Measurements from ENCODE around the gene CST8.
"Not testable (repeated sequence)": the region's sequence is repeated elsewhere in the genome, so short reads cannot be mapped to it uniquely, and the experiment has no call there.

CST8 gene

DNA sequence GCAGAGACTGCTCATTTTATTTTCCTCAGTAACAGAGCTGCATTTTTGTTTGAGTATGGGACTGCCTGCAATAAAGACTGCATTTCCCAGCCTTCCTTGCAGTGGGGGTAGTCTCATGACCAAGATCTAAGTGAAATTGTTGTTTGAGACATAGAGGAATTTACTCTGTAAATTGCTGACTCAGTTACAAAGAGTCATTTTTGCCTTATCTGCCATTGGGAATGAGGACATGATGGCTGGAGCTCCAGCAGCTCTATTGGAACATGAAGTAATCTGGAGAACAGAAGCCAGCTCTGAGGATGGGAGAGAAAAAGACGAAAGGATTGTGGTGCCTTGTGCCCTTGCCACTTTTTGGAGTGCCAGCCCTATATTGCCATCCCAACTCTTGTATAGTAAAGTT lies 36.1 kb upstream of the CST8 start:
- in situ Hi-C loops (cut with HindIII; ENCODE audit: low sequenced_read_pairs) = no loop called here
- TF ChIP-seq, protein P1, sequence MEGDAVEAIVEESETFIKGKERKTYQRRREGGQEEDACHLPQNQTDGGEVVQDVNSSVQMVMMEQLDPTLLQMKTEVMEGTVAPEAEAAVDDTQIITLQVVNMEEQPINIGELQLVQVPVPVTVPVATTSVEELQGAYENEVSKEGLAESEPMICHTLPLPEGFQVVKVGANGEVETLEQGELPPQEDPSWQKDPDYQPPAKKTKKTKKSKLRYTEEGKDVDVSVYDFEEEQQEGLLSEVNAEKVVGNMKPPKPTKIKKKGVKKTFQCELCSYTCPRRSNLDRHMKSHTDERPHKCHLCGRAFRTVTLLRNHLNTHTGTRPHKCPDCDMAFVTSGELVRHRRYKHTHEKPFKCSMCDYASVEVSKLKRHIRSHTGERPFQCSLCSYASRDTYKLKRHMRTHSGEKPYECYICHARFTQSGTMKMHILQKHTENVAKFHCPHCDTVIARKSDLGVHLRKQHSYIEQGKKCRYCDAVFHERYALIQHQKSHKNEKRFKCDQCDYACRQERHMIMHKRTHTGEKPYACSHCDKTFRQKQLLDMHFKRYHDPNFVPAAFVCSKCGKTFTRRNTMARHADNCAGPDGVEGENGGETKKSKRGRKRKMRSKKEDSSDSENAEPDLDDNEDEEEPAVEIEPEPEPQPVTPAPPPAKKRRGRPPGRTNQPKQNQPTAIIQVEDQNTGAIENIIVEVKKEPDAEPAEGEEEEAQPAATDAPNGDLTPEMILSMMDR (IDR thresholded peaks at IDR 0.05; ENCODE audit: low read depth, low read length, missing control alignments) = no peak
- no peak overlapping the region for H3K4me3 ChIP-seq (ENCODE audit: low read depth, low read length)
- no peak for DNase-seq (ENCODE audit: low read depth)

DNA sequence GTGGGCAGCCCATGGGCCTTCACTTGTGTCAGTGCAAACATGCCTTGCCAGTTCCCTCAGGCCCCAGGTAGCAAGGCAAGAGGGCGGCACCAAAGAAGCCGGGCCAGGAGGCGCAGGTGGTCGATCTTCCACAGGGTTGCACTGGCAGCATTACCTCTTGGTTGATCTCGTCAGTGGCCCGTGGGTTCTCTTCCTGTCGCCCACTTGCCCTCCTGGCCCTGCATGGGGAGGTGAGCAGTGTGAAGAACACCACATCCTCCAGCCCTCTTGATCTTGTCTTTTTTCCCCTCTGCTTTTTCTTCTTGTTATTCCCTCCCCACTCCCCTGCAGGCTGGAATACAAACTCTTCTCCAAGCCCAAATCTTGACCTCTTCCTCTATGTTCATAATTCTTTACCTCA lies 35.3 kb upstream of the CST8 start:
- TF ChIP-seq, protein P1 (IDR thresholded peaks at IDR 0.05; ENCODE audit: low read depth, low read length, missing control alignments) = no peak
- no peak overlapping the region for H3K4me3 ChIP-seq (ENCODE audit: low read depth, low read length)
- DNase-seq (ENCODE audit: low read depth) = no peak
- in situ Hi-C loops (cut with HindIII; ENCODE audit: low sequenced_read_pairs) = no loop called here

DNA sequence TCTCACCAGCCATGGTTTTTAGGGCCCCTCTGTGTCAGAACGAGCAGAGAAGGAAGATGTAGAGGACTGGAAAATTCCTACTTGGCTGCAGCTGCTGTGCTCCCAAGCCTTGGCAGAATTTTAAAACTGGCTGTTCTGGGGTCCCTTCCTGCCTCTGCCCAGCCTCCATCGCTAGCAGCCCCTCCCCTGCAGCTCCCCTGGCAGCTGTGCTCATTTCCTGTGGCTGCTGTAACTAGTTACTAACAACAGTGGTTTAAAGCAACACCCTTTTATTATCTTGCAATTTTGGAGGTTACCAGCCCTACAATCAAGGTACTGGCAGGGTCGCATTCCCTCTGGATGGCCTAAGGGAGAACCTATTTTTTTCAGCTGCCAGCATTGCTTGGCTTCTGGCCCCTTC lies 34.5 kb upstream of the CST8 start:
- in situ Hi-C loops (cut with HindIII; ENCODE audit: low sequenced_read_pairs) = no loop called here
- DNase-seq (ENCODE audit: low read depth) = no peak
- TF ChIP-seq, protein P1 (IDR thresholded peaks at IDR 0.05; ENCODE audit: low read depth, low read length, missing control alignments) = no peak
- H3K4me3 ChIP-seq (ENCODE audit: low read depth, low read length) = no peak overlapping the region

DNA sequence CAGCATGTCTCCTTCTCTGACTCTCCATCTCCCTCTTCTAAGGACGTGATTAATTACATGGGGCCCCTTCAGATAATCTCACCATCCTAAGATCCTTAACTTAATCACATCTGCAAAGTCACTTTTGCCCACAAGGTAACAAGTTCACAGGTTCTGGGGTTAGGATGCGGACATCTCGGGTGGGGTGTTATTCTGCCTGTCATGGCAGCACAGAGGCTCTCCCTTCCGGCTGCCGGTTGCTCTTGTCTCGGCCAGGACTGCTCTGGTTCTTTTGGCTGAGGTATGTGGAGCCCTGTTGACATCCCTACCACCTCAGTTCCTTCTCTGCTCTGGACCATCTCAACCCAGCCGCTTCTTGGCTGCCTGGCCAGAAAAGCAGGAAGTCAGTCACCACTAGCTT lies 34.0 kb upstream of the CST8 start:
- TF ChIP-seq, protein P1 (IDR thresholded peaks at IDR 0.05; ENCODE audit: low read depth, low read length, missing control alignments) = no peak
- no peak for DNase-seq (ENCODE audit: low read depth)
- H3K4me3 ChIP-seq (ENCODE audit: low read depth, low read length) = no peak overlapping the region
- in situ Hi-C loops (cut with HindIII; ENCODE audit: low sequenced_read_pairs) = no loop called here

DNA sequence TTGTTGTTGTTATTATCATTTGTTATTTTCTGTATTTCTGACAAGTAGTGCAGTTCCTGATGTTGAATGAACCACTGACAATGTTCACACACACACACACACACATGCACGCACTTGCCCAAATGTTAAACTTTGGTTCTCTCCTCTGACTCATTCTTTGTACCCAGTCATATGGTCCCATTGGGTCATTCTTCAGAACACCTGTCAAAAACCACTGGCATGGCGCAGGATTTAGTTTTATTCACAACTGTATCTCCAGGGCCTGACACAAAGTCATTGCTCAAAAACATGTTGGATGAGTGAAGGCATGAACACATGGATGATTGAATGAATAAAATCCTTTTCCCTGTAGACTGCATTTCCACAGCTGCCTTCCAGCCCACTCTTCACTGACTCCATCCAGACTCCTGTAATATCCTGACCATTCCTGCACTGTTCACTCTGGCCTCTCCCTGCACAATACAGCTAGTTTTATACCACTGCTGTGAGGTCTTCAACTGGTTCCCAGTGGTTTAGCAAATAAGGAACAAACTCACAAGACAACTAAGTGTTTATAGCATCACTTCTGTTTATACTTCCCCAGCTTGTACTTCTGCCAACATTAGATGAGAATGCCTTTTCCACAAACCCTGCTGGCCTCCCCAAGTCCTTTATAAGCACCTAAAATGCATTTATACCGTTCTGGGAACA lies 31.3 kb upstream of the CST8 start:
- TF ChIP-seq, protein P1 (IDR thresholded peaks at IDR 0.05; ENCODE audit: low read depth, low read length, missing control alignments) = no peak

DNA sequence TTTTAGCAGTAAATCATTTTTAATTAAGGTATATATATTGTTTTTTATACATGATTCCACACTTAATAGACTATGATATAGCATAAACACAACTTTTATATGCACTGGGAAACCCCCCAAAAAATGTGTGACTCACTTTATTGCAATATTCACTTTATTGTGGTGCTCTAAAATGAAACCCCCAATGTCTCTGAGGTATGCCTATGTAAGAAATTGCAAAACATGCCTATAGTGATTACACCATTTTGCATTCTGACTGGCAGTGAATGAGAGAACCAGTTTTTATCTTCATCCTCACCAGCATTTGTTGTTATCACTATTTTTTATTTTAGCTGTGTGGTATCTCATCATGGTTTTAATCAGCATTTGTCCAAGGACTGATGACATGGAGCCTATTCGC lies 29.7 kb upstream of the CST8 start:
- in situ Hi-C loops (cut with HindIII; ENCODE audit: low sequenced_read_pairs) = no loop called here
- DNase-seq (ENCODE audit: low read depth) = no peak
- no peak overlapping the region for H3K4me3 ChIP-seq (ENCODE audit: low read depth, low read length)
- TF ChIP-seq, protein P1 (IDR thresholded peaks at IDR 0.05; ENCODE audit: low read depth, low read length, missing control alignments) = no peak

More for the DNA sequence above, 31.3 kb upstream of the CST8 start:
- no peak for DNase-seq (ENCODE audit: low read depth)
- in situ Hi-C loops (cut with HindIII; ENCODE audit: low sequenced_read_pairs) = no loop called here
- H3K4me3 ChIP-seq (ENCODE audit: low read depth, low read length) = no peak overlapping the region

DNA sequence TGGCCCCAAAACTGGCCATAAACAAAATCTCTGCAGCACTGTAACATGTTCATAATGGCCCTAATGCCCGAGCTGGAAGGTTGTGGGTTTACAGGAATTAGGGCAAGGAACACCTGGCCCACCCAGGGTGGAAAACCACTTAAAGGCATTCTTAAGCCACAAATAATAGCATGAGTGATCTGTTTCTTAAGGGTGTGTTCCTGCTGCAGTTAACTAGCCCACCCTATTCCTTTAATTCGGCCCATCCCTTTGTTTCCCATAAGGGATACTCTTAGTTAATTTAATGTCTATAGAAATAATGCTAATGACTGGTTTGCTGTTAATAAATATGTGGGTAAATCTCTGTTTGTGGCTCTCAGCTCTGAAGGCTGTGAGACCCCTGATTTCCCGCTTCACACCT lies 24.0 kb upstream of the CST8 start:
- H3K4me3 ChIP-seq (ENCODE audit: low read depth, low read length); in situ Hi-C loops (cut with HindIII; ENCODE audit: low sequenced_read_pairs); DNase-seq (ENCODE audit: low read depth): not testable (repeated sequence)

DNA sequence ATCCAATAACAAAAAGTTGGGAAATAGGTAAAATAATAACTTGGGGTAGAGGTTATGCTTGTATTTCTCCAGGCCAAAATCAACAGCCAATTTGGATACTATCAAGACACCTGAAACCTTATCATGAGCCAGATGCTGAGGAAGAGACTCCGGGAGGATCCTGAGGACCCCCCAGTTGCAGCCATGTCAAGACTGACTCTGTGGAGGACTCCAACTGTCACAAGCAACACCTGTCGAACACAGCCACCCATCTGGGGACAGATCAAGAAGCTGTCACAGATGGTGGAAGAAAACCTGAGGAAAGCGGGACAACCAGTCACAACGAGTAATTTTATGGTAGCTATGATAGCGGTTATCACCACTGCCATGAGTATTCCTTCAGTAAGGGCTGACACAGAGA lies 18.6 kb upstream of the CST8 start:
- in situ Hi-C loops (cut with HindIII; ENCODE audit: low sequenced_read_pairs); DNase-seq (ENCODE audit: low read depth); H3K4me3 ChIP-seq (ENCODE audit: low read depth, low read length): not testable (repeated sequence)

DNA sequence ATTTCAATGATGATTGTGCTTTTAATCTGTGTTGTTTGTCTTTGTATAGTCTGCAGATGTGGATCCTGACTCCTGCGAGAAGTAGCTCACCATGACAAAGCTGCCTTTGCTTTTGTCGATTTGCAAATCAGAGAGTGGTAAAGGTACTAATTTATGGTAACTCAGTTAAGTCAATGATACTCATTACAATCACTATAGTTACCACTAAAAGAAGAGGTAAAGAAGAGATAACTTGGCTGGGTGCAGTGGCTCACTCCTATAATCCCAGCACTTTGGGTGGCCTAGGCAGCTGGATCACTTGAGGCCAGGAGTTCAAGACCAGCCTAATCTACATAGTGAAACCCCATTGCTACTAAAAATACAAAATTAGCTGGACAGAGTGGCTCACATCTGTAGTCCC lies 17.6 kb upstream of the CST8 start:
- in situ Hi-C loops (cut with HindIII; ENCODE audit: low sequenced_read_pairs); H3K4me3 ChIP-seq (ENCODE audit: low read depth, low read length); DNase-seq (ENCODE audit: low read depth): not testable (repeated sequence)
